GM23248 (cell line): ENCODE results near the gene PRF1. TPM values are rescaled to one million over a fixed set of nuclear protein-coding genes. Genes with fewer than 3 reads are reported as not detected.
A peak's percentile ranks its signal among the peaks of the same experiment; 100 is the strongest.

Experiments used
- DNase-seq: peaks from one replicate; pipeline ENCODE4 v3.0.0-alpha.2; 2015
- H2AFZ ChIP-seq: fragments of 200-600 bp; sonication (generic); 2 replicates; pipeline ENCODE4 v1.6.1; 2016; ENCODE audit warnings: antibody characterized with exemption
- H3F3A ChIP-seq: fragments of 200-600 bp; sonication (generic); 2 replicates; pipeline ENCODE4 v1.6.1; 2016; ENCODE audit warnings: mild to moderate bottlenecking, antibody characterized with exemption, mixed run types; ENCODE audit not compliant: insufficient read depth
- H3K27ac ChIP-seq: fragments of 200-600 bp; sonication (generic); 2 replicates; pipeline ENCODE4 v1.5.1; 2016; ENCODE audit warnings: mild to moderate bottlenecking
- H3K27me3 ChIP-seq: fragments of 200-600 bp; sonication (generic); replicated peaks from 2 replicates; pipeline ENCODE4 v1.6.1; 2016; ENCODE audit warnings: mild to moderate bottlenecking; ENCODE audit not compliant: insufficient read depth
- H3K36me3 ChIP-seq: fragments of 200-600 bp; sonication (generic); 2 replicates; pipeline ENCODE4 v1.6.1; 2016; ENCODE audit warnings: low read depth, mild to moderate bottlenecking
- H3K4me1 ChIP-seq: fragments of 200-600 bp; sonication (generic); 2 replicates; pipeline ENCODE4 v1.6.1; 2016; ENCODE audit warnings: mild to moderate bottlenecking; ENCODE audit not compliant: insufficient read depth
- H3K4me2 ChIP-seq: fragments of 200-600 bp; sonication (generic); one replicate; pipeline ENCODE4 v1.6.1; 2016; ENCODE audit warnings: mild to moderate bottlenecking; ENCODE audit not compliant: unreplicated experiment
- H3K4me3 ChIP-seq: fragments of 200-600 bp; sonication (generic); 2 replicates; pipeline ENCODE4 v1.5.1; 2016; ENCODE audit warnings: mild to moderate bottlenecking
- H3K79me2 ChIP-seq: fragments of 200-600 bp; sonication (generic); 2 replicates; pipeline ENCODE4 v1.6.1; 2016; ENCODE audit warnings: mild to moderate bottlenecking; ENCODE audit not compliant: insufficient read depth
- H3K9ac ChIP-seq: fragments of 200-600 bp; sonication (generic); 2 replicates; pipeline ENCODE4 v1.6.1; 2016; ENCODE audit warnings: mild to moderate bottlenecking
- H3K9me2 ChIP-seq: fragments of 200-600 bp; sonication (generic); 2 replicates; pipeline ENCODE4 v1.6.1; 2016; ENCODE audit warnings: mixed run types, mild to moderate bottlenecking, moderate library complexity; ENCODE audit not compliant: insufficient read depth
- H3K9me3 ChIP-seq: fragments of 200-600 bp; sonication (generic); one replicate; pipeline ENCODE4 v1.6.1; 2017; ENCODE audit warnings: low read depth
- H4K20me1 ChIP-seq: fragments of 200-600 bp; sonication (generic); 2 replicates; pipeline ENCODE4 v1.6.0; 2016; ENCODE audit not compliant: insufficient read depth
- EZH2 ChIP-seq: fragments of 200-600 bp; sonication (generic); IDR thresholded peaks from 2 replicates; pipeline ENCODE4 v1.6.1; 2018; ENCODE audit warnings: antibody characterized with exemption, mild to moderate bottlenecking; ENCODE audit not compliant: insufficient read depth, poor library complexity, severe bottlenecking
- EZH2phosphoT487 ChIP-seq: fragments of 200-600 bp; sonication (generic); IDR thresholded peaks from 2 replicates; pipeline ENCODE4 v1.6.1; 2018; ENCODE audit warnings: antibody characterized with exemption, moderate library complexity, mild to moderate bottlenecking, low read depth; ENCODE audit not compliant: insufficient read depth
- WGBS, 2 experiments: methylation state at CpG; one replicate each; pipeline ENCODE4 v1.1.6; 2015 to 2017; ENCODE audit warnings: low lambda C conversion rate in 2 of 2, low coverage in 1 of 2; ENCODE audit errors: missing lambda C conversion rate in 2 of 2; 5-methylcytosine and 5-hydroxymethylcytosine counted together
- in situ Hi-C: fragments of 300-500 bp; cut with MboI; formaldehyde crosslinking; loops from 2 replicates; pipeline ENCODE4 v1.15.0; 2020
- polyA plus RNA-seq: library from polyadenylated mRNA; unstranded; fragments of >200 nt; fragmentation: Nextera tagmentation; extraction: Ambion mirVana; gene quantifications from 2 replicates; pipeline ENCODE4 v1.2.1, GENCODE V29; 2016
- total RNA-seq: library from RNA; depleted of rRNA; stranded (reverse); fragments of >200 nt; shearing (Covaris generic); gene quantifications from 2 replicates; pipeline ENCODE4 v1.2.3, GENCODE V29; 2014

The PRF1 gene
- total and polyA plus RNA-seq, 2 experiments from 2014 or later, result not detected

DNA sequence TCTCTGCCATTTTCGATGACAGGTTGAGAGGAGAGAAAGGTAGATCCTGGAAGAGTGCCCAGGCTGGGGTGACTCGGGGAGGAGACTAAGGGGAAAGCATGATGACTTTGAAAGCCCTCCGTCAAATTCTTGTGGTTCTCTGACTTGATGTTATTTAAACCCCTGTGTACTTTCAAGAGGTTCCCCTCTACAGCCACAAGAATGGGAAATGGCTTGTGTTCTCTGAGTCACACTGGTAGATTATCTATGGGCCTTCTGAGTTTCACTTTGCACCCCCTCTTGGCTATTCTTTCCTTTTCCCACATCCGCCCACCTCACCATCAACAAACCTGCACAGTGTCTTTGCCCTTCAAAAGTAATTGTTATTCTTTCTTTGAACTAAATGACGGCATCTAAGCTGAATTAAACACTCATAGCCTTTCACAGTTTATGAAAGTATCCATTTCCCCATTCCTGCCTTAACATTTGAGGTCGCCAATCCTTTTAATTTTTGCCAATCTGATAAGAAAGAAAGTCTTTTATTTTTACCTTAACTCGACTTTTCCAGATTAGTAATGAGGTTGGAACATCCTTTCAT, 24.1 kb downstream of the PRF1 start:
- in situ Hi-C loops, result no loop called here
- TF ChIP-seq EZH2 (no peak), EZH2phosphoT487 (no peak)
- no peak overlapping the region for H2AFZ ChIP-seq
- no peaks in the 10 kb centered on the region; the same call in 1 of the 2 replicates for H3F3A ChIP-seq
- no peaks in the 10 kb centered on the region for H3K79me2 ChIP-seq
- H3K9me2 ChIP-seq, result no peaks in the 10 kb centered on the region
- WGBS, 2 experiments, result 59 to 61% methylated on average over 7 of the region's 7 CpGs
- H3K9ac ChIP-seq, result no peak overlapping the region
- no peak overlapping the region for H3K27ac ChIP-seq
- H4K20me1 ChIP-seq, result no peaks in the 10 kb centered on the region
- H3K4me2 ChIP-seq, result no peak overlapping the region
- H3K4me1 ChIP-seq, result peaks cover 9% of the 10 kb centered on the region
- H3K27me3 ChIP-seq, result no peaks in the 10 kb centered on the region
- H3K4me3 ChIP-seq, result no peak overlapping the region
- no peaks in the 10 kb centered on the region for H3K36me3 ChIP-seq
- no peaks in the 10 kb centered on the region for H3K9me3 ChIP-seq
- peak; percentile 20 for DNase-seq

GRCh38 chr10:70576803-70577517, 25.6 kb downstream of the PRF1 start:
- no peak overlapping the region for H2AFZ ChIP-seq
- H3K4me3 ChIP-seq, result no peak overlapping the region
- H4K20me1 ChIP-seq, result no peaks in the 10 kb centered on the region
- no peaks in the 10 kb centered on the region for H3K36me3 ChIP-seq
- DNase-seq, result peak; percentile 71
- in situ Hi-C loops, result no loop called here
- H3K4me2 ChIP-seq, result no peak overlapping the region
- no peaks in the 10 kb centered on the region for H3K27me3 ChIP-seq
- peaks cover 9% of the 10 kb centered on the region for H3K4me1 ChIP-seq
- no peaks in the 10 kb centered on the region for H3K79me2 ChIP-seq
- no peak overlapping the region for H3K9ac ChIP-seq
- H3K9me3 ChIP-seq, result no peaks in the 10 kb centered on the region
- 46 to 73% methylated on average over 1 to 2 of the region's 2 CpGs for WGBS, 2 experiments
- no peak overlapping the region for H3K27ac ChIP-seq
- H3F3A ChIP-seq, result no peaks in the 10 kb centered on the region; the same call in 1 of the 2 replicates
- H3K9me2 ChIP-seq, result no peaks in the 10 kb centered on the region
- TF ChIP-seq EZH2 (no peak), EZH2phosphoT487 (no peak)

- TF ChIP-seq EZH2 (no peak), EZH2phosphoT487 (no peak)
- Histone ChIP-seq H3K4me3 (no peak overlapping the region), H3K4me1 (peaks cover 9% of the 10 kb centered on the region), H3K9me2 (no peaks in the 10 kb centered on the region), H3K4me2 (no peak overlapping the region), H3F3A (no peaks in the 10 kb centered on the region; the same call in 1 of the 2 replicates), H3K27ac (no peak overlapping the region), H3K36me3 (no peaks in the 10 kb centered on the region), H3K27me3 (no peaks in the 10 kb centered on the region), H3K9ac (no peak overlapping the region), H4K20me1 (no peaks in the 10 kb centered on the region), H3K9me3 (no peaks in the 10 kb centered on the region), H3K79me2 (no peaks in the 10 kb centered on the region), H2AFZ (no peak overlapping the region)
- DNase-seq, result peak; percentile 59
- WGBS, 2 experiments, result 40 to 44% methylated on average over 12 of the region's 12 CpGs
- in situ Hi-C loops, result no loop called here
Measured at GRCh38 chr10:70575874-70576802, 26.4 kb downstream of the PRF1 start.

GRCh38 chr10:70575486-70575873, 27.1 kb downstream of the PRF1 start:
- Histone ChIP-seq H3K36me3 (no peaks in the 10 kb centered on the region), H3K79me2 (no peaks in the 10 kb centered on the region), H4K20me1 (no peaks in the 10 kb centered on the region), H3K4me1 (peaks cover 9% of the 10 kb centered on the region), H3F3A (no peaks in the 10 kb centered on the region; the same call in 1 of the 2 replicates), H3K9me2 (no peaks in the 10 kb centered on the region), H3K9me3 (no peaks in the 10 kb centered on the region), H2AFZ (no peak overlapping the region), H3K27ac (no peak overlapping the region), H3K9ac (no peak overlapping the region), H3K4me2 (no peak overlapping the region), H3K27me3 (no peaks in the 10 kb centered on the region), H3K4me3 (no peak overlapping the region)
- in situ Hi-C loops, result no loop called here
- 13 to 18% methylated on average over 4 of the region's 4 CpGs for WGBS, 2 experiments
- DNase-seq, result peak; percentile 22
- TF ChIP-seq EZH2, result no peak
- TF ChIP-seq EZH2phosphoT487, result no peak
